ENCODE results near the gene CHAC1.

CHAC1 gene

DNA sequence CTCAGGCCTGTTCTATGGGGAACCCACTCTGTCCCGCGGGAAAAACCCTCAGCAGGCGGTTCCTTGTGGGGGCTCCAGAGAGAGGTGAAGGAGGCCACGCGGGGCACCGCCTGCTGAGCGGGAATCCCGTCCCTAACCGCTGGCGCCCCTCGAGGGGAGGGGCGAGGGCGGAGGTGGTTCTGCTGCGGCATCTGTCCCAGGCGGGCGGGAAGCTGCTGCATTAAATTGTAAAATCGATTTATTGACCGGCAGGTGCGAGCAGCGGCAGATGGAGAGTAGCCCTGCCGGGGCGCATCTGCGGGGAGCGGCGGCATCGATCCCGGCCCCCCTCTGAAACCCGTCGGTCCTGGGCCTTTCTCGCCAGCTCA is 27.8 kb upstream of the CHAC1 start:
- DNase-seq: no peak

- no peak for DNase-seq
Observed at GRCh38 chr15:40925863-40926658, 27.2 kb upstream of the CHAC1 start.

GRCh38 chr15:40926659-40927494 is 26.4 kb upstream of the CHAC1 start:
- no peak for DNase-seq

DNA sequence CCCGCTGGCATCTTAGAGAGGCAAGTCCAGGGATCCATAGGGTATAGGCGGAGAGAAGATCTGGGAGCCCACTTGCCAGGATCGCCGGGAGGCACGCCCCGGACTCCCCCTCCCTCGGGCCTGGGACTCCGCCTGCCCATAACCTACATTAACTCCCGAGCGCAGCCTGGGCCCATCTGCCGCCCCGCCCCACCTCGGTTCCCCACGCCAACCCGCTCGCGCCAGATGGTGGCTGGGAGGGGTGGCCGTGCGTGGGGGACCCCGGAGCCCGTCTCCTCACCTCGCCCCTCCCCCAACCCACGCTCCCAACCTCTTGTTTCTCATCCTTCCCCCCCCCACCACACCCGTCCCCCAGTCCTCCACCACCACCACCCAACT is 25.8 kb upstream of the CHAC1 start:
- DNase-seq: no peak

DNA sequence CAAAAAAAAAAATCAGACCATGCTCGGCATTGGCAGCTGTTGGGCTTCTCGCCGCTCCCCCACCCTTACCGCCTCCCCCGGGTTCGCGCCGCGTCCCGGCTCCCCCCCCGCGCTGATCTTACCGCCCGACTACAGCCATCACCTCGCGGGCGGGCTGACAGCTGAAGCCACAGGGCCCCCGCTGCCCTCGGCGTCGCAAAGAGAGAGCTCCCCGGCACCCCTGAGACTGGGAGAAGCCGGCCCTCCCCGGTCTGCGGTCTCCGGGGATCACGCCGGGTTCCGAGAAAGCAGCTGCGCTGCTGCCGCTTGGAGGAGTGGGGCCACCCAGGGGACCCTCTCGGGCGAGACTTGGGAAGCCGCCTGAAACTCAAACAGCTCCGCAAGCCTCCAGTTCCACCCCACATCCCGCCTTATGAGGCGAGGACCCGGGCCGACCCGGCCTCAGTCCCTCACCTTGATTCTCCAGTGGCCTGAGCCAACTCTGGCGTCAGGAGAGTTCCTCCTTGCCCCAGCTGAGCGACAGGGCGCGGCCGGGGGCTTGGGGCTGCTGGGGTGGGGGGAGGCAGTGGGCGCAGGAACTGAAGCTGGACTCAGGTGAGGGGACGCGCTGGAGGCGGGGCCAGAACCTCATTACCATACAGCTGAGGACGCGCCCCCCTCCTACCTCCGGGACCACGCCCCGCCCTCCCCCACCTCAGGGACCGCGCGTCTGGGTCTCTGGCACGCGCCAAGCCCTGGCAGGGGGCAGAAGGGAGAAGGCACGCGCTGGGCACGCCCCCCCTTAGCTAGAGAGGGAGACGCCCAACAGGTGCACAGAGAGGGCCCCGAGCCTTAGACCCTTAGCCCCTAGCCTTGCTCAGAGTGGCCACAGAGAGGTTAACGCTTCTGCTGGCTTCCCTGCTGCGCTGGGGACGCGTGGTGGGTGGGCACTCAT is 25.1 kb upstream of the CHAC1 start:
- no peak for DNase-seq

GRCh38 chr15:40928821-40929659 is 24.2 kb upstream of the CHAC1 start, which contains the start of gene DLL4:
DLL4 (plus strand) TSS chr15:40929340; CDS start chr15:40929669, 329 bp downstream.
- no peak for DNase-seq

DNA sequence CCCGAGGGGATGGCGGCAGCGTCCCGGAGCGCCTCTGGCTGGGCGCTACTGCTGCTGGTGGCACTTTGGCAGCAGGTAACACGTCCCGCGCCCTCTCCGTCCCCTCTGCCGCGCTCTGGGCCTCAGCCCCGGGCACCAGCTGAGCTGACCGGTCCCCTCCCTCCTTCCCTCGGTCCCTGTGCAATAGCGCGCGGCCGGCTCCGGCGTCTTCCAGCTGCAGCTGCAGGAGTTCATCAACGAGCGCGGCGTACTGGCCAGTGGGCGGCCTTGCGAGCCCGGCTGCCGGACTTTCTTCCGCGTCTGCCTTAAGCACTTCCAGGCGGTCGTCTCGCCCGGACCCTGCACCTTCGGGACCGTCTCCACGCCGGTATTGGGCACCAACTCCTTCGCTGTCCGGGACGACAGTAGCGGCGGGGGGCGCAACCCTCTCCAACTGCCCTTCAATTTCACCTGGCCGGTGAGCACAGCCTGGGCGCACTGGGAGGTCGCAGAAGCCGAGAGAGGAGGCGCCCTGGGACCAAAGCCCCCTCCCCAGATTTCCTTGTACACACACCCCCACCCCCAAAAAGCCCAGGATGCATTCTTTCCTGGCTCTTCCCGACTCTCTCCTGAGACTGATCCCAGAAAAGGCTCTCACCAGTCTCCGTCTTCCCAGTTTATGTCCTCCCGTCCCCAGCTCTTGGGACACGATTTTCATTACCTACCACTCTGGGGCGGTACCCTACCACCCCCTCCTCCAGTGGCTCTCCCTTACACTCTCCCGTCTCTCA is 23.4 kb upstream of the CHAC1 start:
- no peak for DNase-seq

- DNase-seq: no peak
Observed at GRCh38 chr15:40930430-40931299, 22.6 kb upstream of the CHAC1 start.

DNA sequence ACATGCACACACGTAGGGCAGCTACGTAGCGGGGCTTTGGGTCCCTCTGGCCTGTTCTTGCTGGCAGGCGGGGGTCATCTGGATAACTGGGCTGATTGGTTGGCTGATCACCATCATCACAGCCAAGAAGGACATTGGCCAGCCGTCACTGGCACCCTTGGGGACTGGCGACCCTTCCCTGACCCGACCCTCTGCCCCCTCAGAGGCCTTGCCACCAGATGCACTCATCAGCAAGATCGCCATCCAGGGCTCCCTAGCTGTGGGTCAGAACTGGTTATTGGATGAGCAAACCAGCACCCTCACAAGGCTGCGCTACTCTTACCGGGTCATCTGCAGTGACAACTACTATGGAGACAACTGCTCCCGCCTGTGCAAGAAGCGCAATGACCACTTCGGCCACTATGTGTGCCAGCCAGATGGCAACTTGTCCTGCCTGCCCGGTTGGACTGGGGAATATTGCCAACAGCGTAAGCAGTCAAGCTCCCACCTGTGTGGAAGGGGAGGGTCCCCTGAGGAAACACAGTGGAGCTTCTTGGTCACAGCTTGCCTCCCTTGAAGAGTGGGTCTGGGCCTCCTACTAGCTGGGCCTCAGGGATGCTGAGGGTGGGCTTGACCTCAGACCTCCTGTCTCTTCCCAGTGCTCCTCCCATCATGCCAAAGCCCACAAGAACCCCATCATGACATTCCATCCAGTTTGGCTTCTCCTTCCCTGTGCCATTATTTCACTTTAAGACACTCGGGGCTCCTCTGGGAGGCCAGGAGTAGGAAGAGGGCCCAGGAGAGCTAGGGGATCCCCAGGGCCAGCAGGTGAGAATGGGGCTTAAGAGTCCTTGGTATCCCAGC is 21.8 kb upstream of the CHAC1 start:
- DNase-seq: no peak

GRCh38 chr15:40932156-40932555 is 21.1 kb upstream of the CHAC1 start:
- DNase-seq: no peak

GRCh38 chr15:40932649-40933516 is 20.4 kb upstream of the CHAC1 start:
- DNase-seq: no peak

DNA sequence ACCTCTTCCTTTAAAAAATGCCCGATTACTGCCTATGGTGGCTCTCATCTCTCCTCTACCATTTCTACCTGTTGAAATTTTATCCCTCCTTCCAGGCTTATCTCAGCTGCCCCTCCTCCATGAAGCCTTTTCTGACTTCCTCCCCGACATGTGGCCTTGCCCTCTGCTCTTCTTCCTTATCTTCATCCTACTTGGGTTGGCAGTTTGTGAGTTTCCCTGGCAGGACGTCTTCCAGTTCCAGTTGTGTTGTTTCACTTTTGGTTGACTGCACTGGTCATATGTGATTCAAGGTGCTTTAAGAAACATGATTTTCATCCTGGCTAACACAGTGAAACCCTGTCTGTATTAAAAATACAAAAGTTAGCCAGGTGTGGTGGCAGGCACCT is 19.8 kb upstream of the CHAC1 start:
- DNase-seq: no peak

DNA sequence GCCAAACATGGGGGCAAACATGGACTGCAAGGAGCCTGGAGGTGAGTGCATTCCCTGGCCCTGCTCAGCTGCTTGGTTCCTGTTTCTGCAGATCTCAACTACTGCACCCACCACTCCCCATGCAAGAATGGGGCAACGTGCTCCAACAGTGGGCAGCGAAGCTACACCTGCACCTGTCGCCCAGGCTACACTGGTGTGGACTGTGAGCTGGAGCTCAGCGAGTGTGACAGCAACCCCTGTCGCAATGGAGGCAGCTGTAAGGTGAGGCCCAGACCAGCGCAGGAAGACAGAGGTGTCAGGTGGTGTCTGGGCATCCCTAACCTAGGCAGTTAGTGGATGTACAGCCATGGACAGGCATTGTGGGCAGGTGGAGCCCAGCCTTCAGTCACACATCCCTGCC is 18.8 kb upstream of the CHAC1 start:
- no peak for DNase-seq

DNA sequence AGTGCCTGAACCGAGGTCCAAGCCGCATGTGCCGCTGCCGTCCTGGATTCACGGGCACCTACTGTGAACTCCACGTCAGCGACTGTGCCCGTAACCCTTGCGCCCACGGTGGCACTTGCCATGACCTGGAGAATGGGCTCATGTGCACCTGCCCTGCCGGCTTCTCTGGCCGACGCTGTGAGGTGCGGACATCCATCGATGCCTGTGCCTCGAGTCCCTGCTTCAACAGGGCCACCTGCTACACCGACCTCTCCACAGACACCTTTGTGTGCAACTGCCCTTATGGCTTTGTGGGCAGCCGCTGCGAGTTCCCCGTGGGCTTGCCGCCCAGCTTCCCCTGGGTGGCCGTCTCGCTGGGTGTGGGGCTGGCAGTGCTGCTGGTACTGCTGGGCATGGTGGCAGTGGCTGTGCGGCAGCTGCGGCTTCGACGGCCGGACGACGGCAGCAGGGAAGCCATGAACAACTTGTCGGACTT is 17.0 kb upstream of the CHAC1 start:
- DNase-seq: no peak

DNA sequence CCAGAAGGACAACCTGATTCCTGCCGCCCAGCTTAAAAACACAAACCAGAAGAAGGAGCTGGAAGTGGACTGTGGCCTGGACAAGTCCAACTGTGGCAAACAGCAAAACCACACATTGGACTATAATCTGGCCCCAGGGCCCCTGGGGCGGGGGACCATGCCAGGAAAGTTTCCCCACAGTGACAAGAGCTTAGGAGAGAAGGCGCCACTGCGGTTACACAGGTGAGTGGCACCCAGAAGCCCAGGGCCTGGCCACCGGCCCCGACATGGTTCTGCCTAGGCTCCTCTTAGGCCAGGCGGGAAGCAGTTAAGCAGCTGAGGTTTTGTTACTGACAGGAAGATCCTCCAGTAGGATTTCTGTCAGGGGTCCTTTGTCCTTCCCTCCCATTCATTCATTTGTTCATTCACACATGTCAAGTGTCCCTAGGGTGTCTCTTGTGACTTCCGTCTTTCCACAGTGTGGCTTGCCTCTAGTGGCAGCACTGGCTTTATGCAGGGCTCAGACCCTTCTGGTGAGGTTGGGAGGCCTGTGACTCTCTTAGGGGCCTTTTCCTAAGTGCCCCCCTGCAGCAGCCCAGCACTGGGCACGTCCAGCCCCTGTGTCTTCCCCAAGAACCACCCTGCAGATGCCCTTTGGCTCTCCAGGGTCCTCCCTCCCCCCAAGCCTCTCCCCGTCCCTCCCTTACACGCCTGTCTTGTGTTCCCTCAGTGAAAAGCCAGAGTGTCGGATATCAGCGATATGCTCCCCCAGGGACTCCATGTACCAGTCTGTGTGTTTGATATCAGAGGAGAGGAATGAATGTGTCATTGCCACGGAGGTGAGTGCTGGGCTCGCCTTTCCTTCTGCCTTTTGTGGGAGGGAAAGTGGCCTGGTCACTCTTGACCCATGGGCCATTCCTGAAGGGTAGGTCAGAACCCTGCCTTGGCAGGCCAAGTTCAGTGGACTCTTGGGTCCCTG is 16.3 kb upstream of the CHAC1 start:
- DNase-seq: no peak

- no peak for DNase-seq
Observed at GRCh38 chr15:40937762-40938535, 15.3 kb upstream of the CHAC1 start.

Measured in effector CD4-positive, alpha-beta T cell (primary cell).